H1 (cell line): Measurements from ENCODE around the gene ATP9B.

ENCODE experiments used
- CHD2 ChIP-seq: IDR thresholded peaks from 2 replicates; pipeline ENCODE4 v1.6.1; 2012; ENCODE audit warnings: low read length, improper control_type of control experiment
- EGR1 ChIP-seq: IDR thresholded peaks from 2 replicates; pipeline ENCODE4 v1.6.1; 2011; ENCODE audit warnings: low read depth, low read length, borderline replicate concordance
- EZH2 ChIP-seq: fragments of 200-600 bp; sonication (generic); IDR thresholded peaks from 2 replicates; pipeline ENCODE4 v1.7.1; 2012; ENCODE audit warnings: low read depth, mild to moderate bottlenecking, moderate library complexity, low read length, inconsistent platforms; ENCODE audit not compliant: severe bottlenecking
- GABPA ChIP-seq: IDR thresholded peaks from 2 replicates; pipeline ENCODE4 v1.6.1; 2011; ENCODE audit warnings: mild to moderate bottlenecking, low read length, moderate library complexity, borderline replicate concordance; ENCODE audit not compliant: insufficient read depth
- SAP30 ChIP-seq: fragments of 300-600 bp; sonication (generic); IDR thresholded peaks from 2 replicates; pipeline ENCODE4 v1.7.1; 2012; ENCODE audit warnings: low read length, moderate library complexity, mild to moderate bottlenecking, inconsistent platforms; ENCODE audit not compliant: insufficient read depth, insufficient replicate concordance
- TAF1 ChIP-seq: IDR thresholded peaks from 2 replicates; pipeline ENCODE4 v1.6.1; 2011; ENCODE audit warnings: mild to moderate bottlenecking, low read depth, low read length
- TEAD4 ChIP-seq: IDR thresholded peaks from 2 replicates; pipeline ENCODE4 v1.6.1; 2012; ENCODE audit warnings: low read depth, low read length, inconsistent platforms, mixed read lengths
- TF ChIP-seq, protein P1 (sequence below), 3 experiments: IDR thresholded peaks; 1 replicate in 2 of 3; 2 replicates in 1 of 3; pipeline versions ENCODE4 v1.5.1 to v1.6.1; 2011; ENCODE audit warnings: low read length in 3 of 3, mild to moderate bottlenecking in 3 of 3, inconsistent platforms in 2 of 3, low read depth in 1 of 3, moderate library complexity in 1 of 3; ENCODE audit not compliant: insufficient read depth in 1 of 3; ENCODE audit errors: control extremely low read depth in 1 of 3
- TF ChIP-seq, protein P2 (sequence below): IDR thresholded peaks from 2 replicates; pipeline ENCODE4 v1.6.1; 2011; ENCODE audit warnings: low read depth, mild to moderate bottlenecking, low read length; ENCODE audit not compliant: insufficient read depth

DNA sequence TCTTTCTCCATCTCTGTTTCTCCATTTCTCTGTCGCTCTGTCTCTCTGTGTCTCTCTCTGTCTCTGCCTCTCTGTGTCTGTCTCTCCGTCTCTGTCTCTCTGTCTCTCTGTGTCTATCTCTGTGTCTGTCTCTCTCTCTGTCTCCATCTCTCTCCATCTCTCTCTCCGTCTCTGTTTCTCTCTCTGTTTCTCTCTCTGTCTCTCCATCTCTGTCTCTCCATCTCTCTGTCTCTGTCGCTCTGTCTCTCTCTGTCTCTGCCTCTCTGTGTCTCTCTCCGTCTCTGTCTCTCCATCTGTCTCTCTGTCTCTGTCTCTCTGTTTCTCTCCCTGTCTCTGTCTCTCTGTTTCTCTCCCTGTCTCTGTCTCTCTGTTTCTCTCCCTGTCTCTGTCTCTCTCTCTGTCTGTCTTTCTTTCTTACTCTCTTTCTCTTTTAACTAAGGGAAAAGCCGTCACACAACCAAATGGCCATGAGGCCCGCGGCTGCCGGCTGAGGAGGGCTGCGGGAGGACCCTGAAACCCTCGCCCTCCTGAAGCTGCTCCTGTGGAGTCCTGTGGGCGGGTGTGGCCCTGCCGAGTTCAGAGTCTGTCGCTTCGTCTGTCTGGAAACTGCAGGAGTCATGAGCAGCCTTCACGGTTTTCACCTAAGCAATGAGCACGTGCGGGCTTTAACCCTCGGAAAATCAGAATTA lies 355.8 kb downstream of the ATP9B start:
- TF ChIP-seq, protein P1, sequence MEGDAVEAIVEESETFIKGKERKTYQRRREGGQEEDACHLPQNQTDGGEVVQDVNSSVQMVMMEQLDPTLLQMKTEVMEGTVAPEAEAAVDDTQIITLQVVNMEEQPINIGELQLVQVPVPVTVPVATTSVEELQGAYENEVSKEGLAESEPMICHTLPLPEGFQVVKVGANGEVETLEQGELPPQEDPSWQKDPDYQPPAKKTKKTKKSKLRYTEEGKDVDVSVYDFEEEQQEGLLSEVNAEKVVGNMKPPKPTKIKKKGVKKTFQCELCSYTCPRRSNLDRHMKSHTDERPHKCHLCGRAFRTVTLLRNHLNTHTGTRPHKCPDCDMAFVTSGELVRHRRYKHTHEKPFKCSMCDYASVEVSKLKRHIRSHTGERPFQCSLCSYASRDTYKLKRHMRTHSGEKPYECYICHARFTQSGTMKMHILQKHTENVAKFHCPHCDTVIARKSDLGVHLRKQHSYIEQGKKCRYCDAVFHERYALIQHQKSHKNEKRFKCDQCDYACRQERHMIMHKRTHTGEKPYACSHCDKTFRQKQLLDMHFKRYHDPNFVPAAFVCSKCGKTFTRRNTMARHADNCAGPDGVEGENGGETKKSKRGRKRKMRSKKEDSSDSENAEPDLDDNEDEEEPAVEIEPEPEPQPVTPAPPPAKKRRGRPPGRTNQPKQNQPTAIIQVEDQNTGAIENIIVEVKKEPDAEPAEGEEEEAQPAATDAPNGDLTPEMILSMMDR (IDR thresholded peaks at IDR 0.05; ENCODE audit: control extremely low read depth in 1 of 3, insufficient read depth in 1 of 3, low read depth in 1 of 3, low read length in 3 of 3) = no peak
- no peak for TF ChIP-seq TEAD4
- TF ChIP-seq GABPA = no peak
- no peak for TF ChIP-seq CHD2
- no peak for TF ChIP-seq TAF1
- TF ChIP-seq EZH2 = no peak
- TF ChIP-seq, protein P2, sequence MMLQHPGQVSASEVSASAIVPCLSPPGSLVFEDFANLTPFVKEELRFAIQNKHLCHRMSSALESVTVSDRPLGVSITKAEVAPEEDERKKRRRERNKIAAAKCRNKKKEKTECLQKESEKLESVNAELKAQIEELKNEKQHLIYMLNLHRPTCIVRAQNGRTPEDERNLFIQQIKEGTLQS = no peak
- no peak for TF ChIP-seq EGR1
- no peak for TF ChIP-seq SAP30
